Liver (tissue), 3 donors: ENCODE data around the gene RGS10.

Source experiments
- ATF3 ChIP-seq: IDR thresholded peaks from 2 replicates; pipeline ENCODE4 v1.6.1; 2016; ENCODE audit warnings: antibody characterized with exemption
- CTCF ChIP-seq: fragments of 150-350 bp; IDR thresholded peaks from 2 replicates; pipeline ENCODE4 v1.5.1; 2017; ENCODE audit warnings: improper control_type of control experiment, low read depth, low read length; ENCODE audit not compliant: missing input control
- GABPA ChIP-seq, 2 donors: IDR thresholded peaks in 1 of 2; conservative IDR thresholded peaks in 1 of 2; 2 replicates each; pipeline ENCODE4 v1.6.1; 2016; ENCODE audit warnings: antibody characterized with exemption in 2 of 2, mild to moderate bottlenecking in 1 of 2, moderate library complexity in 1 of 2
- HNF4G ChIP-seq: IDR thresholded peaks from 2 replicates; pipeline ENCODE4 v1.6.1; 2016; ENCODE audit warnings: antibody characterized with exemption
- JUND ChIP-seq, 2 donors: IDR thresholded peaks; 2 replicates each; pipeline ENCODE4 v1.6.1; 2016; ENCODE audit warnings: antibody characterized with exemption in 2 of 2
- MAX ChIP-seq: IDR thresholded peaks from 2 replicates; pipeline ENCODE4 v1.6.1; 2016; ENCODE audit warnings: antibody characterized with exemption
- RAD21 ChIP-seq, 2 donors: IDR thresholded peaks; 2 replicates each; pipeline ENCODE4 v1.6.1; 2016; ENCODE audit warnings: antibody characterized with exemption in 2 of 2, mild to moderate bottlenecking in 2 of 2
- REST ChIP-seq: IDR thresholded peaks from 2 replicates; pipeline ENCODE4 v1.6.1; 2016; ENCODE audit warnings: antibody characterized with exemption, mild to moderate bottlenecking
- RXRA ChIP-seq, 2 donors: IDR thresholded peaks; 2 replicates each; pipeline ENCODE4 v1.6.1; 2017 to 2018; ENCODE audit warnings: antibody characterized with exemption in 2 of 2, mild to moderate bottlenecking in 1 of 2
- SP1 ChIP-seq: IDR thresholded peaks from 2 replicates; pipeline ENCODE4 v1.6.1; 2018; ENCODE audit warnings: antibody characterized with exemption, mild to moderate bottlenecking
- YY1 ChIP-seq: IDR thresholded peaks from 2 replicates; pipeline ENCODE4 v1.6.1; 2016; ENCODE audit warnings: antibody characterized with exemption, mild to moderate bottlenecking
- donor health status: healthy.
- donor health status: healthy.

GRCh38 chr10:119542357-119542987 lies at the start of gene RGS10:
- TF ChIP-seq MAX (no peak), YY1 (no peak), CTCF (no peak), RXRA (IDR thresholded peaks at IDR 0.05) (no peak), GABPA (IDR thresholded peaks at IDR 0.05 in 1 of 2, conservative IDR thresholded peaks at IDR 0.05 in 1 of 2) (no peak), HNF4G (no peak), RAD21 (IDR thresholded peaks at IDR 0.05) (no peak), JUND (IDR thresholded peaks at IDR 0.05) (no peak), SP1 (no peak), REST (no peak), ATF3 (no peak)
